Occipital lobe (tissue), 2 donors: ENCODE measurements around the gene TOR1AIP2. TPM values are rescaled to one million over a fixed set of nuclear protein-coding genes. Genes with fewer than 3 reads are reported as not detected.
"Not testable (repeated sequence)": the region's sequence is repeated elsewhere in the genome, so short reads cannot be mapped to it uniquely, and the experiment has no call there.

Experiments used
- DNase-seq: peaks from one replicate; lab custom pipeline; 2025; lab: John Stamatoyannopoulos, UW
- total RNA-seq: library from RNA; depleted of rRNA; stranded (reverse); fragments of >200 nt; gene quantifications from one replicate; pipeline ENCODE4 v1.2.3, GENCODE V29; 2014

Gene TOR1AIP2
- total RNA-seq, 1 donor from 2014 or later = 54.3 TPM

- DNase-seq = no peak
These were observed 1.9 kb downstream of the TOR1AIP2 start for GRCh38 chr1:179875596-179876299.

DNA sequence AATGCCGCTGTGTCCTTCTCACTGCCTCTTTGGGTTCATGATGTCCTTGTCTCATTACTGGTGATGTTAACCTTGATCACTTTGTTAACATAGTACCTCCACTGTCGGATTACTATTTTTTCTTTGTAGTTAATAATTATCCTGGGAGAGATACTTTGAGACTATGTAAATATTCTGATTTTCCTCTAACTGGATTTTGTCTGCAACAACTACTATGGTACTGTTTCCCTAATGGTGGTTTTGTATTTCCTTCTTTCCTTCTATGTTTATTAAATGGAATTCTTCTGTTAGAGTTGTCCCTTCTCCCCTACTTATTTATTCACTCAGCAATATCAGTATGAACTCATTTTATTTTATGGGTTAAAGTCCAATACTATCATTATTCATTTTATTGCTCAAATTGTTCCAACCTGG is 4.2 kb downstream of the TOR1AIP2 start:
- no peak for DNase-seq

GRCh38 chr1:179872558-179872957 is 5.0 kb downstream of the TOR1AIP2 start:
- DNase-seq = no peak

DNA sequence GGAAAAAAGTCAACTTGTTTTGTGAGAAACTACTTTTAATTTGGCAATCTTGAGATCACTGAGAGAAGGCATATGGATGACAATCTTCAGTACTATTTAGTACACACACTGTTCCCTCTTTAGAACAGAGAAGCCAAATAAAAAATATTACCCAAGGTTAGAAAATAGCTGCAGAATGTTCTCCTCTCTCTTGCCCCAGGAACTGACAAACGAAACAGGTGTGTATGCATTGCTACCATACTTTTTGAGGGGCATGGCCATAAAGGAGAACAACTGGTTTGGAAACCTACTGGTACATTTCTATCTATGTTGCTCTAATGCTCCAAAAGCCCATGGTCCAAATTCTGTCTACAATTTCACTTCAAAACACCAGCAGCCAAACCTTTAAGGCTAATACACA is 5.7 kb downstream of the TOR1AIP2 start:
- DNase-seq = no peak

- no peak for DNase-seq
These were observed 6.7 kb downstream of the TOR1AIP2 start for GRCh38 chr1:179870870-179871269.

DNA sequence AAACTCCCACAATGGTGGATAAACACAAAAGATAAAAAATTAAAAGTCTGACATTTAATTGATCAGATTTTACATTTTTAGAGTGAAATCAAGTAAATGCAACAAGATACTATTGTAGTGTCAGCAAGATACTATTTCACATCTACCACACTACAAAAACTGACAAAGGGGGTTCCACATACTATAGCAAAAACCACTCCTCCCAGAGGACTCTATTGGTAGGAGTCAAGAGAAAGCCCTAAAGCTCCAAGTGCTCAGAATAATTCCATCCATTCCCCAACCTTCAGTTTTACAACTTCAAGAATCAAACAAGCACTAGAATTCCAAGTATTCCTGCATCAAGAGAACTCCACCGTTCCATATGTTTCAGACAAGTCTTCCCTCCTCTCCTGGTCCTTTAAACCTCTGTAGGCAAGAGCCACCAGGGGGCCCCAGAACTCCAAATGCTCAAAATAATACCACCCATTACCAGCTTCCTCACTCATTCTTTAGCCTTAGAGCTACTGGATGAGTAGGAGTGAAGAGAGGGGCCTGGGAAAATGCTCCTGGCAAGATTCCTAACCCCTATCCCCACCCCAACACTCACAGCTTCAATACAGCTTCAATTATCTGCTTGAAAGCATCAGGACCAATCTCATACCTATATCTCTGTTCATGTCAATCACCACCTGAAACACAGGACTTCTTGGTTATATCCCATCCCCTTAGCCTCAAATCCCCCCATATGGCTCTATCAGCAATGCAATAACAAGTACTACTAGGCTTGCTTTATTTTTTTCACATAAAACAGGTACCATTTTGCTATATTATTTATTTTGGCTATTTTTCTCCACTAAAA is 9.9 kb downstream of the TOR1AIP2 start:
- DNase-seq = no peak

DNA sequence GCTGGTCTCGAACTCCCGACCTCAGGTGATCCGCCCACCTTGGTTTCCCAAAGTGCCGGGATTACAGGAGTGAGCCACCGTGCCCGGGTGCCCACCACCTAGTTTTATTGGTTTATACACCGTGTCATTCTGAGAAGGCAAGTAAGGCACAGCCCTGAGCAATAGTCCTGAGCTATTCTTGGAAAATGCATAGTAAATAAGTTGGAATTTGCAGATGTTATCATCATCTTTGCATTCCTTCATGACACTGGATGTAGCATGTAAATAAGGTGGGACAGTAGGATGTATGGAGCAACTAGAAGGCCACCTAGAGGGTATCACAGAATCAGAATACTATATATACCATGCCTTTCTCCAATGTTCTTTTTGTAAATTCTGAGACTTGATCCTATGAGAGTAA is 11.0 kb downstream of the TOR1AIP2 start:
- no peak for DNase-seq

GRCh38 chr1:179865377-179865776 is 12.2 kb downstream of the TOR1AIP2 start:
- no peak for DNase-seq

GRCh38 chr1:179860652-179861051 is 17.0 kb downstream of the TOR1AIP2 start:
- DNase-seq = no peak

- no peak for DNase-seq
These were observed 20.6 kb downstream of the TOR1AIP2 start for GRCh38 chr1:179857009-179857408.

GRCh38 chr1:179856296-179856695 is 21.3 kb downstream of the TOR1AIP2 start:
- DNase-seq = no peak

DNA sequence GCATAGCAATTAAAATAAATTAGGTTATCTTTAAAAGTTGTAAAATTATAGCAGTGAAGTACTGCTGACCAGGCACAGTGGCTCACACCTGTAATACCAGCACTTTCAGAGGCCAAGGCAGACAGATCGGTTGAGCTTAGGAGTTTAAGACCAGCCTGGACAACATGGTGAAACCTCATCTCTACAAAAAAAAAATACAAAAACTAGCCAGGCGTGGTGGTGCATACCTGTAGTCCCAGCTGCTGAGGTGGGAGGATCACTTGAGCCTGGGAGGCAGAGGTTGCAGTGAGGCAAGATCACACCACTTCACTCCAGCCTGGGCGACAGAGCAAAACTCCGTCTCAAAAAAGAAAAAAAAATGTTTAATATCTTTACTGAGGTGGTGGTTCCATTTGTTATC is 21.8 kb downstream of the TOR1AIP2 start:
- not testable (repeated sequence) for DNase-seq

GRCh38 chr1:179853102-179853501 is 24.5 kb downstream of the TOR1AIP2 start:
- DNase-seq = no peak

DNA sequence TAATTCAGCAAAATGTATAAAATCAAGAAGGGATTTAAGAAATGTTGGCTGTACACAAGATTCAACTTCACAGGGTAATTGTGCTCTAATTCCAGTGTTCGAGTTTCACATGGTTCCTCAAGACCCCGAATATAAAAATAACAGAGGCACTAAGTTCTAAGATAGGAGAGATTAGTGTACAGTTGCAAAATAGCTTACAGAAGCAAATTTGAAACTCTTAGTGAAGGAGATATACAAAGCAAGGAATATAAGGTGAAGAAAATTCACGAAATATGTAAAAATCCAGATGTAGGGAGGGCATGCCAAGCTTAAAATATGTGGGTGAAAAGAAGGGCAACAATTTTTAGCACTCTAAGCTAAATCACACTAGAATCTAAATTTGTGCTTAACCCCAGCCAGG is 29.4 kb downstream of the TOR1AIP2 start:
- DNase-seq = no peak

GRCh38 chr1:179840107-179840506 is 37.5 kb downstream of the TOR1AIP2 start:
- no peak for DNase-seq

DNA sequence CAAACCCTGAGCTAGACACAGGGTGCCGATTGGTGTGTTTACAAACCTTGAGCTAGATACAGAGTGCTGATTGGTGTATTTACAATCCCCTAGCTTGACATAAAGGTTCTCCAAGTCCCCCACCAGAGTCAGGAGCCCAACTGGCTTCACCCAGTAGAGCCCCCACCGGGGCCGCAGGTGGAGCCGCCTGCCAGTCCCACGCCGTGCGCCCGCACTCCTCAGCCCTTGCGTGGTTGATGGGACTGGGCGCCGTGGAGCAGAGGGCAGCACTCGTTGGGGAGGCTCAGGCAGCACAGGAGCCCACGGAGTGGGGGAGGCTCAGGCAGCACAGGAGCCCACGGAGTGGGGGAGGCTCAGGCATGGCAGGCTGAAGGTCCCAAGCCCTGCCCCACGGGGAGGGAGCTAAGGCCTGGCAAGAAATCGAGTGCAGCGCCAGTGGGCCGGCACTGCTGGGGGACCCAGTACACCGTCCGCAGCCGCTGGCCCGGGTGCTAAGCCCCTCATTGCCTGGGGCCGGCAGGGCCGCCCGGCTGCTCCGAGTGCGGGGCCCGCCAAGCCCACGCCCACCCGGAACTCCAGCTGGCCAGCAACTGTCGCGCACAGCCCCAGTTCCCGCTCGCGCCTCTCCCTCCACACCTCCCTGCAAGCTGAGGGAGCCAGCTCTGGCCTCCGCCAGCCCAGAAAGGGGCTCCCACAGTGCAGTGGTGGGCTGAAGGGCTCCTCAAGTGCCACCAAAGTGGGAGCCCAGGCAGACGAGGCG is 40.7 kb downstream of the TOR1AIP2 start:
- DNase-seq = not testable (repeated sequence)

- DNase-seq = no peak
These were observed 45.5 kb downstream of the TOR1AIP2 start for GRCh38 chr1:179831852-179832699.

- no peak for DNase-seq
These were observed 46.4 kb downstream of the TOR1AIP2 start for GRCh38 chr1:179831225-179831624.

GRCh38 chr1:179828554-179829110 is 49.0 kb downstream of the TOR1AIP2 start:
- DNase-seq = no peak

DNA sequence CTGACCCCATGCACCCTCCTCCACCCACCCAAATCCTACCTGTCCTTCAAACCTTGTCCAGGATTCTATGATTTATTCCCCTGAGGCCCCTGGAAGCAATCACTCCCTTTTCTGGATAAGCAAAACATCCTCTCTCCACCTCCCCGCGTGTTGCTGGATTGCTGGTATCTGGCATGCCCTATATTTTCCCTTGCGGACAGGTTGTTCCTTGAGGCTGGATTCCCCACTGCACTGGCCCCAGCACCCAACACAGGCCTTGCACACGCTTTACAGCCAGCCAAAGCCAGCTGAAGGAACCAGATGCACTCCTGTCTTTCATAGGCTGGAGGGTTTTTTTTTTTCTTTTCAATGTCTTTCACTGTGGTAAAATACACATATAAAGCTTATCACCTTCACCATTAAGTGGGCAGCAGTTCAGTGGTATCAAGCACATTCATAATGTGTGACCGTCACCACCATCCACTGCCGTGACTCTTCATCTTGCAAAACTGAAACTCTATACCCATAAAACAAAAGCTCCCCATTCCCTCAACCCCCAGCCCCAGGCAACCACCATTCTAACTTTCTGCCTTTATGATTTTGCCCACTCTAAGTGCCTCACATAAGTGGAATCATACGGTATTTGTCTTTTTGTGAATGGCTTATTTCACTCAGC is 50.9 kb downstream of the TOR1AIP2 start:
- no peak for DNase-seq
